ENCODE measurements around the gene ATAT1.
A peak's percentile ranks its signal among the peaks of the same experiment; 100 is the strongest.

The ATAT1 gene

DNA sequence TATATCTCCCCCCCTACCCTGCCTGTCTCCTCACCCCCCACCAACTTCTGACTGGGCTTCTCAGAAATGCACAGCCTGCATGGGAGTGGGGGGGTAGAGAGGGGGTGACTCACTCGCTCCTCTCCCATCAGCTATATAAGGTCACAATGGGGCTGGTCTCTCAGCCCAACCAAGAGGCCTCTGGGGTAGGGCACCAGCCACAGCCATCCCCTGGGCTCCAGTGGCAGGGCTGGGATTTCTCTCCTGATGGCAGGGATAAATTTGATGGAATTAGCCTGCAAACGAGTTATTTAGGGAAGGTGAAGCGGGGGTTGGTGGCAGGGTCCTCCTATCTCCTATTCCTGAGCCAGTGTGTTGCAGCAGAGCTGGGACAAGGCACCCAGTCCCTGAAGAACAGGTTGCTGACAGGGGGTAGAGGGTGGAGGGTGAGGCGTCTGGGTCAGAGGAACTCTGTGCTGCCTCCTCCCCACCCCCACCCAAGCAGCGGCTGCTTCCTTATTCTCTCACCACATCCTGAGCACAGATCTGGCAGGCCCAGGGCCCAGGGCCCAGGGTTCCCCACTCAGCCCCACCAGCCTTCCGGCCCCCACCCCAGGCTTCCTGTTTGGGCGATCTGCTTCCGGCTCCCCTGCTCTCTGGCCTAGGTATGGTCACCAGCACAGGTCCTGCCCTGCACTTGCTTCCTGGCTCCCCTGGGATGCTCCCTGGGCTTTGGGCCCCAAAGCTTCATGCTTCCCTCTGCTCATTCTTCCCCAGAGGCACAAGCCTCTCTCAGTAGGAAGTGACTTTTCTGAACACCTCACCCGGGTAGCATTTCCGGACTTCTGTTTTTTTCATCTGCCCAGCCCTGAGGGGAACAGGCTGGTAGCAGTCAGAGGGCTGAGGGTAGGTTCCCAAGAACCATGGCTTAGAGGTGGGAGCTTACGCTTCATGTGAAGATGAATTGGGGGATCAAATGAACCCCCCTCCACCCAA lies 55.8 kb downstream of the ATAT1 start:
- peak overlapping the region; percentile 94 for H3K27ac ChIP-seq (replicated peaks)
- TF ChIP-seq, protein P1, sequence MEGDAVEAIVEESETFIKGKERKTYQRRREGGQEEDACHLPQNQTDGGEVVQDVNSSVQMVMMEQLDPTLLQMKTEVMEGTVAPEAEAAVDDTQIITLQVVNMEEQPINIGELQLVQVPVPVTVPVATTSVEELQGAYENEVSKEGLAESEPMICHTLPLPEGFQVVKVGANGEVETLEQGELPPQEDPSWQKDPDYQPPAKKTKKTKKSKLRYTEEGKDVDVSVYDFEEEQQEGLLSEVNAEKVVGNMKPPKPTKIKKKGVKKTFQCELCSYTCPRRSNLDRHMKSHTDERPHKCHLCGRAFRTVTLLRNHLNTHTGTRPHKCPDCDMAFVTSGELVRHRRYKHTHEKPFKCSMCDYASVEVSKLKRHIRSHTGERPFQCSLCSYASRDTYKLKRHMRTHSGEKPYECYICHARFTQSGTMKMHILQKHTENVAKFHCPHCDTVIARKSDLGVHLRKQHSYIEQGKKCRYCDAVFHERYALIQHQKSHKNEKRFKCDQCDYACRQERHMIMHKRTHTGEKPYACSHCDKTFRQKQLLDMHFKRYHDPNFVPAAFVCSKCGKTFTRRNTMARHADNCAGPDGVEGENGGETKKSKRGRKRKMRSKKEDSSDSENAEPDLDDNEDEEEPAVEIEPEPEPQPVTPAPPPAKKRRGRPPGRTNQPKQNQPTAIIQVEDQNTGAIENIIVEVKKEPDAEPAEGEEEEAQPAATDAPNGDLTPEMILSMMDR (IDR thresholded peaks at IDR 0.05; ENCODE audit: insufficient read depth, low read length), result no peak
- TF ChIP-seq POLR2AphosphoS5 (IDR thresholded peaks at IDR 0.05; ENCODE audit: low read depth) (peak; percentile 99), SPI1 (IDR thresholded peaks at IDR 0.05; ENCODE audit: borderline replicate concordance, low read depth) (peak; percentile 80), GABPA (IDR thresholded peaks at IDR 0.05; ENCODE audit: low read depth) (peak; percentile 85)
- TF ChIP-seq, protein P2, sequence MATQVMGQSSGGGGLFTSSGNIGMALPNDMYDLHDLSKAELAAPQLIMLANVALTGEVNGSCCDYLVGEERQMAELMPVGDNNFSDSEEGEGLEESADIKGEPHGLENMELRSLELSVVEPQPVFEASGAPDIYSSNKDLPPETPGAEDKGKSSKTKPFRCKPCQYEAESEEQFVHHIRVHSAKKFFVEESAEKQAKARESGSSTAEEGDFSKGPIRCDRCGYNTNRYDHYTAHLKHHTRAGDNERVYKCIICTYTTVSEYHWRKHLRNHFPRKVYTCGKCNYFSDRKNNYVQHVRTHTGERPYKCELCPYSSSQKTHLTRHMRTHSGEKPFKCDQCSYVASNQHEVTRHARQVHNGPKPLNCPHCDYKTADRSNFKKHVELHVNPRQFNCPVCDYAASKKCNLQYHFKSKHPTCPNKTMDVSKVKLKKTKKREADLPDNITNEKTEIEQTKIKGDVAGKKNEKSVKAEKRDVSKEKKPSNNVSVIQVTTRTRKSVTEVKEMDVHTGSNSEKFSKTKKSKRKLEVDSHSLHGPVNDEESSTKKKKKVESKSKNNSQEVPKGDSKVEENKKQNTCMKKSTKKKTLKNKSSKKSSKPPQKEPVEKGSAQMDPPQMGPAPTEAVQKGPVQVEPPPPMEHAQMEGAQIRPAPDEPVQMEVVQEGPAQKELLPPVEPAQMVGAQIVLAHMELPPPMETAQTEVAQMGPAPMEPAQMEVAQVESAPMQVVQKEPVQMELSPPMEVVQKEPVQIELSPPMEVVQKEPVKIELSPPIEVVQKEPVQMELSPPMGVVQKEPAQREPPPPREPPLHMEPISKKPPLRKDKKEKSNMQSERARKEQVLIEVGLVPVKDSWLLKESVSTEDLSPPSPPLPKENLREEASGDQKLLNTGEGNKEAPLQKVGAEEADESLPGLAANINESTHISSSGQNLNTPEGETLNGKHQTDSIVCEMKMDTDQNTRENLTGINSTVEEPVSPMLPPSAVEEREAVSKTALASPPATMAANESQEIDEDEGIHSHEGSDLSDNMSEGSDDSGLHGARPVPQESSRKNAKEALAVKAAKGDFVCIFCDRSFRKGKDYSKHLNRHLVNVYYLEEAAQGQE (IDR thresholded peaks at IDR 0.05; ENCODE audit: insufficient replicate concordance, low read depth), result peak; percentile 63
- H3K4me3 ChIP-seq (replicated peaks; ENCODE audit: insufficient read depth, low read length), result peak overlapping the region; percentile 60
- H3K27me3 ChIP-seq (ENCODE audit: insufficient read depth, poor library complexity, severe bottlenecking), result no peaks in the 10 kb centered on the region
- DNase-seq (ENCODE audit: low read depth in 1 of 2, low spot score in 1 of 2), result peak; percentile 96 to 99

DNA sequence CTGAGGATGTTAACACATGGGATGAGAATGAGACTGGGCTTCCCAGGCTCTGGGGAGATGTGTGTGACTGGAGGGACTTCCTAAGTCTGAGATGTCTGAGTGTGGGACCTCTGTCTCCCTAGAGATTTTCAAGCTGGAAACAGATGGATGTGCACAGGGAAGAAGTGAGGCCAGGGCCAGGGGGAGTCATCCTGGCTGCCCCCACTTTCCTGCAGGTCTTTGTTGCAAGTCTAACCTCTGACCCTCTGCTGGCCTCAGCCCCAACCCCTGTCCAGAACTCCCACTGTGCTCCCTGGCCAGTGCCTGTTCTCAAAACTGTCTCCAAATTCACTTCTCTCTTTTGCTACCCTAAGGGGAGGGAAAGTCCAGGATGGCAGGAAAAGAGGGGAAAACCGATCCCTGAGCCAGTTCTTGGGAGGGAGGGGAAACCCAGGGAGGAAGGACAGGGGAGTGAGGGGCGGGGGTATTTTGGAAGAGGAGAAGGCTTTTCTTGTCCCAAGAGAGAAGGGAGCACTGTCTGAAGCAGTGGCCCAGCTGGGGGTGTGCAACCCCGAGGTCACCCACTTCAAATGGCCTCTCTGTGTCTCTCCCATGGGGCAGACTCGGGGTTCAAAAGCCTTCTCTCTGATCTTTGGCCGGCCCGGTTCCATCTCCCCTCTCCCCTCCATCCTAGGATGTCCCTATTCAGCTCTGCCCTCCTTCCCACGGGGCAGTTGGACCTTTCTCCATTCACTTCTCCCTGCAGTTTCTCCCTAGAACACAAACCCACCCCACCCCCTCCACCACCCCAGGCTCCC lies 56.7 kb downstream of the ATAT1 start:
- DNase-seq (ENCODE audit: low read depth in 1 of 2, low spot score in 1 of 2), result no peak
- peak overlapping the region; percentile 94 for H3K27ac ChIP-seq (replicated peaks)
- peak; percentile 38; the same call in 1 of the 2 replicates for TF ChIP-seq SPI1 (IDR thresholded peaks at IDR 0.05; ENCODE audit: borderline replicate concordance, low read depth)
- TF ChIP-seq, protein P1 (IDR thresholded peaks at IDR 0.05; ENCODE audit: insufficient read depth, low read length), result no peak
- H3K4me3 ChIP-seq (replicated peaks; ENCODE audit: insufficient read depth, low read length), result peak overlapping the region; percentile 60
- H3K27me3 ChIP-seq (ENCODE audit: insufficient read depth, poor library complexity, severe bottlenecking), result no peaks in the 10 kb centered on the region

DNA sequence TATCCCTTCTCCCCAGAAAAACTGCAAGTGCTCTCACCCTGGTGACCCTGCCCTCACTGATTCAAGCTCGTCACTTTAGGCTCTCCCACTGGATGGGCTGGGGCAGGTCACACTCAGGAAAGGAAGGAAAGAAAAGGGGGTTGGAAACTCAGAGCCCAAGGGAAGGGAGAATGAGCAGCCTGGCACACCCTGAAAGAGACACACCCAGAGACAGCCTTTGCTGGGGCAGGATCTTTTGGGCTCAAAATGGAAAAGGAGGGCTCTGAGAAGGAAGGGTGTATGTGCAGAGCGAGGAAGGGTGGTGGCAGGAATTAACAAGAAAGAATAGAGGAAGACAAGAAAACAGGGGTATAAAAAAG lies 57.3 kb downstream of the ATAT1 start:
- peak in 1 of 2 experiments; percentile 13 for DNase-seq (ENCODE audit: low read depth in 1 of 2, low spot score in 1 of 2)
- no peak for TF ChIP-seq POLR2AphosphoS5 (IDR thresholded peaks at IDR 0.05; ENCODE audit: low read depth)
- TF ChIP-seq, protein P2 (IDR thresholded peaks at IDR 0.05; ENCODE audit: insufficient replicate concordance, low read depth), result no peak
- TF ChIP-seq GABPA (IDR thresholded peaks at IDR 0.05; ENCODE audit: low read depth), result no peak
- no peak for TF ChIP-seq SPI1 (IDR thresholded peaks at IDR 0.05; ENCODE audit: borderline replicate concordance, low read depth)
- TF ChIP-seq, protein P1 (IDR thresholded peaks at IDR 0.05; ENCODE audit: insufficient read depth, low read length), result no peak
- peak overlapping the region; percentile 60 for H3K4me3 ChIP-seq (replicated peaks; ENCODE audit: insufficient read depth, low read length)
- peak overlapping the region; percentile 94 for H3K27ac ChIP-seq (replicated peaks)
- no peaks in the 10 kb centered on the region for H3K27me3 ChIP-seq (ENCODE audit: insufficient read depth, poor library complexity, severe bottlenecking)

Measured in HL-60 (cell line).